ENCODE data around the gene S100A9. TPM values are rescaled to one million over a fixed set of nuclear protein-coding genes. Genes with fewer than 3 reads are reported as not detected.

Gene S100A9
- total RNA-seq, 1 donor from 2014 or later, result 4.2 TPM

GRCh38 chr1:153336650-153337049 lies 21.0 kb upstream of the S100A9 start:
- H3K9me3 Mint-ChIP-seq, result peaks cover 23% of the 10 kb centered on the region
- peaks cover 37% of the 10 kb centered on the region for H3K27me3 Mint-ChIP-seq (ENCODE audit: low read depth)
- no peak for TF ChIP-seq CTCF (IDR thresholded peaks at IDR 0.05; ENCODE audit: unreplicated experiment)
- DNase-seq (ENCODE audit: low spot score in 2 of 2, unreplicated experiment in 2 of 2), result no peak
- H3K36me3 Mint-ChIP-seq, result no peaks in the 10 kb centered on the region
- no peak overlapping the region for H3K4me3 Mint-ChIP-seq
- H3K4me1 Mint-ChIP-seq, result no peaks in the 10 kb centered on the region
- no peak overlapping the region for H3K27ac Mint-ChIP-seq

GRCh38 chr1:153337980-153338853 lies 19.4 kb upstream of the S100A9 start:
- DNase-seq (ENCODE audit: low spot score in 2 of 2, unreplicated experiment in 2 of 2), result no peak
- peaks cover 35% of the 10 kb centered on the region for H3K27me3 Mint-ChIP-seq (ENCODE audit: low read depth)
- no peak overlapping the region for H3K27ac Mint-ChIP-seq
- H3K36me3 Mint-ChIP-seq, result no peaks in the 10 kb centered on the region
- H3K9me3 Mint-ChIP-seq, result peaks cover 8% of the 10 kb centered on the region
- peaks cover 12% of the 10 kb centered on the region for H3K4me1 Mint-ChIP-seq
- TF ChIP-seq CTCF (IDR thresholded peaks at IDR 0.05; ENCODE audit: unreplicated experiment), result no peak
- H3K4me3 Mint-ChIP-seq, result no peak overlapping the region

GRCh38 chr1:153339802-153340201 lies 17.9 kb upstream of the S100A9 start:
- TF ChIP-seq CTCF (IDR thresholded peaks at IDR 0.05; ENCODE audit: unreplicated experiment), result no peak
- DNase-seq (ENCODE audit: low spot score in 2 of 2, unreplicated experiment in 2 of 2), result no peak
- peaks cover 28% of the 10 kb centered on the region for H3K4me1 Mint-ChIP-seq
- peaks cover 32% of the 10 kb centered on the region for H3K27me3 Mint-ChIP-seq (ENCODE audit: low read depth)
- H3K4me3 Mint-ChIP-seq, result no peak overlapping the region
- no peak overlapping the region for H3K27ac Mint-ChIP-seq
- H3K36me3 Mint-ChIP-seq, result no peaks in the 10 kb centered on the region
- no peaks in the 10 kb centered on the region for H3K9me3 Mint-ChIP-seq

GRCh38 chr1:153340356-153340755 lies 17.3 kb upstream of the S100A9 start:
- H3K27ac Mint-ChIP-seq, result no peak overlapping the region
- H3K4me3 Mint-ChIP-seq, result no peak overlapping the region
- no peaks in the 10 kb centered on the region for H3K36me3 Mint-ChIP-seq
- H3K9me3 Mint-ChIP-seq, result no peaks in the 10 kb centered on the region
- DNase-seq (ENCODE audit: low spot score in 2 of 2, unreplicated experiment in 2 of 2), result no peak
- peaks cover 28% of the 10 kb centered on the region for H3K4me1 Mint-ChIP-seq
- TF ChIP-seq CTCF (IDR thresholded peaks at IDR 0.05; ENCODE audit: unreplicated experiment), result no peak
- peaks cover 33% of the 10 kb centered on the region for H3K27me3 Mint-ChIP-seq (ENCODE audit: low read depth)

- Mint-ChIP-seq H3K4me3 (no peak overlapping the region), H3K27me3 (ENCODE audit: low read depth) (peaks cover 43% of the 10 kb centered on the region), H3K9me3 (no peaks in the 10 kb centered on the region), H3K36me3 (no peaks in the 10 kb centered on the region), H3K27ac (no peak overlapping the region), H3K4me1 (peaks cover 30% of the 10 kb centered on the region)
- TF ChIP-seq CTCF (IDR thresholded peaks at IDR 0.05; ENCODE audit: unreplicated experiment), result no peak
- no peak for DNase-seq (ENCODE audit: low spot score in 2 of 2, unreplicated experiment in 2 of 2)
Observed at GRCh38 chr1:153341431-153341934, 16.2 kb upstream of the S100A9 start.
